Femur (tissue), 1 donor: ENCODE data around the gene UCP2.
"Not testable (repeated sequence)": the region's sequence is repeated elsewhere in the genome, so short reads cannot be mapped to it uniquely, and the experiment has no call there.

ENCODE experiments used
- DNase-seq: peaks from one replicate; pipeline ENCODE4 v3.0.0-alpha.2; 2017

UCP2 gene

GRCh38 chr11:73991471-73992006 is 8.9 kb upstream of the UCP2 start:
- DNase-seq = no peak

GRCh38 chr11:73990730-73991129 is 8.1 kb upstream of the UCP2 start:
- DNase-seq = no peak

GRCh38 chr11:73989156-73989555 is 6.5 kb upstream of the UCP2 start:
- DNase-seq = no peak

- no peak for DNase-seq
Measured at GRCh38 chr11:73988227-73988626, 5.6 kb upstream of the UCP2 start.

- DNase-seq = not testable (repeated sequence)
Measured at GRCh38 chr11:73985661-73986060, 3.0 kb upstream of the UCP2 start.

- peak; percentile 62 for DNase-seq
Measured at GRCh38 chr11:73983741-73984538, 1.3 kb upstream of the UCP2 start.

GRCh38 chr11:73982990-73983740 is 522 bp upstream of the UCP2 start:
- peak; percentile 96 for DNase-seq

GRCh38 chr11:73981051-73981805 is 1.4 kb downstream of the UCP2 start:
- no peak for DNase-seq

GRCh38 chr11:73980001-73980961 is 2.4 kb downstream of the UCP2 start:
- DNase-seq = peak; percentile 67

GRCh38 chr11:73978576-73979086 is 4.0 kb downstream of the UCP2 start:
- DNase-seq = no peak

- DNase-seq = no peak
Measured at GRCh38 chr11:73977856-73978519, 4.7 kb downstream of the UCP2 start.

- no peak for DNase-seq
Measured at GRCh38 chr11:73976451-73977151, 6.0 kb downstream of the UCP2 start.

- DNase-seq = no peak
Measured at GRCh38 chr11:73975479-73975757, 7.2 kb downstream of the UCP2 start.

GRCh38 chr11:73974604-73975478 is 7.8 kb downstream of the UCP2 start:
- no peak for DNase-seq

GRCh38 chr11:73972620-73973449 is 9.8 kb downstream of the UCP2 start:
- DNase-seq = no peak

- no peak for DNase-seq
Measured at GRCh38 chr11:73972187-73972586, 10.5 kb downstream of the UCP2 start.

- no peak for DNase-seq
Measured at GRCh38 chr11:73971175-73971719, 11.4 kb downstream of the UCP2 start.
